DND-41 (cell line): Measurements from ENCODE around the gene SLC25A41.

Experiments
- CTCF ChIP-seq: IDR thresholded peaks from 2 replicates; pipeline ENCODE4 v1.5.1; 2012; ENCODE audit warnings: borderline replicate concordance, low read length, moderate library complexity, mild to moderate bottlenecking; ENCODE audit not compliant: poor library complexity, severe bottlenecking; ENCODE audit errors: extremely low read depth
- EZH2 ChIP-seq: IDR thresholded peaks from 3 replicates; pipeline ENCODE4 v1.6.1; 2012; ENCODE audit warnings: borderline replicate concordance, low read depth, mild to moderate bottlenecking, moderate library complexity, low read length, inconsistent platforms; ENCODE audit not compliant: severe bottlenecking

GRCh38 chr19:6457958-6458694, 24.6 kb upstream of the SLC25A41 start:
- no peak for TF ChIP-seq CTCF
- no peak for TF ChIP-seq EZH2
